Endothelial cell (in vitro differentiated cells): Measurements from ENCODE around the gene NAA35. TPM values are rescaled to one million over a fixed set of nuclear protein-coding genes. Genes with fewer than 3 reads are reported as not detected.
"Not testable (repeated sequence)": the region's sequence is repeated elsewhere in the genome, so short reads cannot be mapped to it uniquely, and the experiment has no call there.

Experiments used
- DNase-seq: peaks from one replicate; pipeline ENCODE4 v3.0.0; 2021; ENCODE audit warnings: low spot score
- H3K27ac Mint-ChIP-seq: one replicate; pipeline ENCODE4 v1.8.0; 2021; ENCODE audit warnings: mixed read lengths, inconsistent platforms; ENCODE audit not compliant: unreplicated experiment
- H3K27me3 Mint-ChIP-seq: one replicate; pipeline ENCODE4 v1.8.0; 2021; ENCODE audit warnings: mild to moderate bottlenecking, moderate library complexity, mixed read lengths, inconsistent platforms; ENCODE audit not compliant: unreplicated experiment
- H3K36me3 Mint-ChIP-seq: one replicate; pipeline ENCODE4 v1.8.0; 2021; ENCODE audit warnings: mild to moderate bottlenecking, low read depth, mixed read lengths, inconsistent platforms; ENCODE audit not compliant: unreplicated experiment
- H3K4me1 Mint-ChIP-seq: one replicate; pipeline ENCODE4 v1.8.0; 2021; ENCODE audit warnings: mild to moderate bottlenecking, mixed read lengths, inconsistent platforms; ENCODE audit not compliant: unreplicated experiment
- H3K4me3 Mint-ChIP-seq: one replicate; pipeline ENCODE4 v1.8.0; 2021; ENCODE audit warnings: mild to moderate bottlenecking, mixed read lengths, inconsistent platforms; ENCODE audit not compliant: unreplicated experiment
- H3K9me3 Mint-ChIP-seq: one replicate; pipeline ENCODE4 v1.8.0; 2021; ENCODE audit warnings: mixed read lengths, inconsistent platforms; ENCODE audit not compliant: unreplicated experiment
- CTCF ChIP-seq: fragments of 200-600 bp; sonication (generic); IDR thresholded peaks from one replicate; pipeline ENCODE4 v1.5.0; 2021; ENCODE audit warnings: antibody characterized with exemption; ENCODE audit not compliant: unreplicated experiment
- total RNA-seq: library from RNA; stranded (reverse); fragmentation: NEBNext Ultra II Directional; extraction: Animal tissue kit (Norgen Biotek cat#: 25700); gene quantifications from one replicate; pipeline ENCODE4 v1.2.1, GENCODE V29; 2021; ENCODE audit not compliant: unreplicated experiment

The NAA35 gene
- total RNA-seq, 1 donor from 2014 or later, result 23.4 TPM

DNA sequence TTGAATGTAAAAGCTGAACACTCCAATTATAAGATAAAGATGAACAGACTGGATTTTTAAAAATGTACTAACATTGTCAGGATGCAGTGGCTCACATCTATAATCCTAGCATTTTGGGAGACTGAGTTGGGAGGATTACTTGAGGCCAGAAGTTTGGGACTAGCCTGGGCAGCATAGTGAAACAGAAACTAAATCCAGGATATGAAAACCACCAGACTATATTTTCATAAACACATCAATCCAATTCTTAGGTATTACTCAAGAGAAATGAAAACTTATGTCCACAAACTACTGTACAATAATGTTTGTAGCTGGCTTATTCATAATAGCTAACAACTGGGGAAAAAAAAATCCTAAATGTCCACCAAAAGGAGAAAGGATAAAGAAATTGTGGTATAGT is 26.8 kb upstream of the NAA35 start:
- TF ChIP-seq CTCF, result no peak
- no peaks in the 10 kb centered on the region for H3K36me3 Mint-ChIP-seq
- no peaks in the 10 kb centered on the region for H3K4me1 Mint-ChIP-seq
- DNase-seq, result no peak
- no peaks in the 10 kb centered on the region for H3K27me3 Mint-ChIP-seq
- H3K9me3 Mint-ChIP-seq, result no peaks in the 10 kb centered on the region
- no peak overlapping the region for H3K4me3 Mint-ChIP-seq
- H3K27ac Mint-ChIP-seq, result no peak overlapping the region

- Mint-ChIP-seq H3K27ac (no peak overlapping the region), H3K36me3 (no peaks in the 10 kb centered on the region), H3K4me1 (no peaks in the 10 kb centered on the region), H3K4me3 (no peak overlapping the region), H3K27me3 (no peaks in the 10 kb centered on the region), H3K9me3 (no peaks in the 10 kb centered on the region)
- no peak for TF ChIP-seq CTCF
- no peak for DNase-seq
Observed at GRCh38 chr9:85917756-85918155, 23.2 kb upstream of the NAA35 start.

GRCh38 chr9:85925493-85925892 is 15.5 kb upstream of the NAA35 start:
- Mint-ChIP-seq H3K36me3 (no peaks in the 10 kb centered on the region), H3K9me3 (no peaks in the 10 kb centered on the region), H3K4me3 (no peak overlapping the region), H3K27ac (no peak overlapping the region), H3K27me3 (no peaks in the 10 kb centered on the region), H3K4me1 (no peaks in the 10 kb centered on the region)
- no peak for DNase-seq
- TF ChIP-seq CTCF, result no peak

- H3K4me1 Mint-ChIP-seq, result no peaks in the 10 kb centered on the region
Observed at GRCh38 chr9:85927076-85927475, 13.9 kb upstream of the NAA35 start.

GRCh38 chr9:85931495-85931894 is 9.5 kb upstream of the NAA35 start:
- Mint-ChIP-seq H3K36me3 (no peaks in the 10 kb centered on the region), H3K4me3 (no peak overlapping the region), H3K9me3 (no peaks in the 10 kb centered on the region), H3K27ac (no peak overlapping the region), H3K4me1 (no peaks in the 10 kb centered on the region), H3K27me3 (peaks cover 1% of the 10 kb centered on the region)
- DNase-seq, result no peak
- no peak for TF ChIP-seq CTCF

More at GRCh38 chr9:85927076-85927475, 13.9 kb upstream of the NAA35 start:
- Mint-ChIP-seq H3K27me3 (no peaks in the 10 kb centered on the region), H3K9me3 (no peaks in the 10 kb centered on the region), H3K4me3 (no peak overlapping the region), H3K36me3 (no peaks in the 10 kb centered on the region), H3K27ac (no peak overlapping the region)
- no peak for TF ChIP-seq CTCF
- DNase-seq, result no peak

DNA sequence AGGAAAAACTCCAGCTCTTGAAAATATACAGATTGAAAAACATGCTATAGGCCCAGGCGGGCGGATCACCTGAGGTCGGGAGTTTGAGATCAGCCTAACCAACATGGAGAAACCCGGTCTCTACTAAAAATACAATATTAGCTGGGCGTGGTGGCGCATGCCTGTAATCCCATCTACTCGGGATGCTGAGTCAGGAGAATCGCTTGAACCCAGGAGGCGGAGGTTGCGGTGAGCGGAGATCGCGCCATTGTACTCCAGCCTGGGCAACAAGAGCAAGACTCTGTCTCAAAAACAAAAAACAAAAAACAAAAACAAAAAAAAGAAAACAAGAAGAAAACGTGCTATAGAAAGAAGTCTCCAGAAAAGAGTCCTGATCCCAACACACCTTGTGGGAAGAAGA is 5.0 kb upstream of the NAA35 start:
- H3K9me3 Mint-ChIP-seq, H3K27ac Mint-ChIP-seq, H3K27me3 Mint-ChIP-seq, H3K4me3 Mint-ChIP-seq, H3K4me1 Mint-ChIP-seq, DNase-seq, H3K36me3 Mint-ChIP-seq: not testable (repeated sequence)
